Breast epithelium (tissue), 4 donors: ENCODE data around the gene MMD2. TPM values are rescaled to one million over a fixed set of nuclear protein-coding genes. Genes with fewer than 3 reads are reported as not detected.

Experiments used
- DNase-seq, 2 donors: peaks; one replicate each; pipeline ENCODE4 v3.0.0-alpha.2; 2019; ENCODE audit warnings: low spot score in 2 of 2
- H3K27ac ChIP-seq, 2 donors: fragments of 200-600 bp; sonication (generic) in 1 of 2; one replicate each; pipeline ENCODE4 v1.5.1; 2016 to 2019; ENCODE audit warnings: mild to moderate bottlenecking in 1 of 2
- H3K27me3 ChIP-seq, 2 donors: fragments of 200-600 bp; sonication (generic) in 1 of 2; one replicate each; pipeline versions ENCODE4 v1.5.1 to v1.6.0; 2017 to 2019; ENCODE audit warnings: control low read depth in 1 of 2, mild to moderate bottlenecking in 1 of 2
- H3K36me3 ChIP-seq: fragments of 200-600 bp; one replicate; pipeline ENCODE4 v1.5.1; 2019
- H3K4me1 ChIP-seq, 2 donors: fragments of 200-600 bp; sonication (generic); one replicate each; pipeline ENCODE4 v1.5.1; 2016 to 2019; ENCODE audit warnings: control low read depth in 1 of 2
- H3K4me3 ChIP-seq, 3 donors: fragments of 200-600 bp; sonication (generic); 1 replicate in 2 of 3; 2 replicates in 1 of 3; pipeline ENCODE4 v1.5.1; 2016 to 2019; ENCODE audit warnings: mild to moderate bottlenecking in 3 of 3, moderate library complexity in 2 of 3
- H3K9me3 ChIP-seq, 2 donors: fragments of 200-600 bp; sonication (generic) in 1 of 2; one replicate each; pipeline ENCODE4 v1.5.1; 2016 to 2019; ENCODE audit warnings: control low read depth in 1 of 2
- POLR2A ChIP-seq: fragments of 450-650 bp; IDR thresholded peaks from one replicate; pipeline ENCODE4 v1.6.1; 2016; ENCODE audit warnings: antibody characterized with exemption, mild to moderate bottlenecking, moderate library complexity
- POLR2AphosphoS5 ChIP-seq, 3 donors: sonication (generic); formaldehyde crosslinking; IDR thresholded peaks; one replicate each; pipeline ENCODE4 v1.6.1; 2017; ENCODE audit warnings: antibody characterized with exemption in 3 of 3
- intact Hi-C: fragments of 100-400 bp; cut with DNase I; formaldehyde crosslinking; loops from one replicate; pipeline ENCODE4 v1.15.1; 2023; ENCODE audit warnings: low total_unique reads
- total RNA-seq, 3 donors: library from RNA; depleted of rRNA; stranded (reverse); fragments of >200 nt; gene quantifications; one replicate each; pipeline ENCODE4 v1.1.0, GENCODE V29; 2016
- TF ChIP-seq, protein P1 (sequence below), 3 donors: fragments of 450-650 bp; IDR thresholded peaks; one replicate each; pipeline ENCODE4 v1.5.1; 2016 to 2017; ENCODE audit warnings: antibody characterized with exemption in 3 of 3, mild to moderate bottlenecking in 3 of 3, moderate library complexity in 3 of 3

MMD2 gene
- total RNA-seq, 3 donors from 2014 or later, result not detected

- peak in 1 of 2 donors; percentile 34 for DNase-seq
- intact Hi-C loops, result no loop called here
- Histone ChIP-seq H3K4me3 (peak overlapping the region; percentile 20 to 44 (median 23)), H3K9me3 (no peaks in the 10 kb centered on the region), H3K36me3 (no peaks in the 10 kb centered on the region), H3K27me3 (peaks cover 0 to 8% of the 10 kb centered on the region in 2 donors), H3K27ac (peak overlapping the region; percentile 64 to 75), H3K4me1 (peaks cover 4 to 9% of the 10 kb centered on the region in 2 donors)
- no peak for TF ChIP-seq POLR2AphosphoS5 (IDR thresholded peaks at IDR 0.05)
- TF ChIP-seq, protein P1, sequence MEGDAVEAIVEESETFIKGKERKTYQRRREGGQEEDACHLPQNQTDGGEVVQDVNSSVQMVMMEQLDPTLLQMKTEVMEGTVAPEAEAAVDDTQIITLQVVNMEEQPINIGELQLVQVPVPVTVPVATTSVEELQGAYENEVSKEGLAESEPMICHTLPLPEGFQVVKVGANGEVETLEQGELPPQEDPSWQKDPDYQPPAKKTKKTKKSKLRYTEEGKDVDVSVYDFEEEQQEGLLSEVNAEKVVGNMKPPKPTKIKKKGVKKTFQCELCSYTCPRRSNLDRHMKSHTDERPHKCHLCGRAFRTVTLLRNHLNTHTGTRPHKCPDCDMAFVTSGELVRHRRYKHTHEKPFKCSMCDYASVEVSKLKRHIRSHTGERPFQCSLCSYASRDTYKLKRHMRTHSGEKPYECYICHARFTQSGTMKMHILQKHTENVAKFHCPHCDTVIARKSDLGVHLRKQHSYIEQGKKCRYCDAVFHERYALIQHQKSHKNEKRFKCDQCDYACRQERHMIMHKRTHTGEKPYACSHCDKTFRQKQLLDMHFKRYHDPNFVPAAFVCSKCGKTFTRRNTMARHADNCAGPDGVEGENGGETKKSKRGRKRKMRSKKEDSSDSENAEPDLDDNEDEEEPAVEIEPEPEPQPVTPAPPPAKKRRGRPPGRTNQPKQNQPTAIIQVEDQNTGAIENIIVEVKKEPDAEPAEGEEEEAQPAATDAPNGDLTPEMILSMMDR (IDR thresholded peaks at IDR 0.05), result no peak
- no peak for TF ChIP-seq POLR2A
These were observed 79.4 kb downstream of the MMD2 start for GRCh38 chr7:4879396-4880081.

DNA sequence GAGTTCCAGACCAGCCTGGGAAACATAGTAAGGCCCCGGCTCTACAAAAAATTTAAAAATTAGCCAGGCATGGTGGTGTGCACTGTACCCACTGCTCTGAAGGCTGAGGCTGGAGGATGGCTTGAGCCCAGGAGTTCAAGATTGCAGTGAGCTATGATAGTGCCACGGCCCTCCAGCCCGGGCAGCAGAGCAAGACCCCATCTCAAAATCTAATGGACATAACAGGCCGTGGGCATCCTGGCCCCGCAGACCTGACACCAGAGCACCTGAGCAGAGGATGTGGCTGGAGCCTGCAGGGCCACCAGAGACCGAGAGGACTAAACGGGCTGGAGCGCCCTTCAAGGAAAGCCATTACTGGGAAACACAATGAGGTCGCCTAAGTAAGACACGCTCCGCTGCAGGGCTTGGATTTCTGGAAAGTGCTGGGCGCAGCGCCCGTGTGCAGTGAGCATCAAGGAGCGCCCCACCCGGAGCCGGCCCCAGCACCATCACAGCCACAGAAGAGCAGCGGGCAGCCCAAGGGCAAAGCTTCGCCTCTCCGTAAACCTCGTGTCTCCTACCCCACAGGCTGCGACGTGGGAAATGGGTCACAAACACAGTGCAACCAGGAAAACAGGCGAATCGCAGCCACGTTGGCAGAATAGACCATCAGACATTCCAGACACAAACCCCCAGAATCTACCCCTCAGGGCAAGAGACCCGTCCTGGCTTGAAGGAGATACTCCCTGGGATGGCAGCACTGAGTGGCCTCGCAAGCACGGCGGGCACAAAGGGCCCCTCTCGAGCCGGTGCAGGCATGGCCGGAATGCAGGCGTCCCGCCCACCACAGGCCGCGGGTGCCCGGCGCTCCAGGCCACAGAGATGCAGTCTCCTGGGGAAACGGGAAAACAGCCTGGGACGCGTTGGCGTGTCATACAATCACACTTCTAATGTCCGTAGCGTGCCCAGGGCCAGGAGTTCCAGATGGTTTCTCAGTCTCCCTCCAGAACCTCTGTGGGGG is 80.4 kb downstream of the MMD2 start:
- peak overlapping the region; percentile 64 to 75 for H3K27ac ChIP-seq
- H3K36me3 ChIP-seq, result no peaks in the 10 kb centered on the region
- TF ChIP-seq, protein P1 (IDR thresholded peaks at IDR 0.05), result no peak
- TF ChIP-seq POLR2A (no peak), POLR2AphosphoS5 (IDR thresholded peaks at IDR 0.05) (no peak)
- H3K9me3 ChIP-seq, result no peaks in the 10 kb centered on the region
- H3K27me3 ChIP-seq, result peaks cover 0 to 1% of the 10 kb centered on the region in 2 donors
- H3K4me1 ChIP-seq, result peaks cover 4 to 8% of the 10 kb centered on the region in 2 donors
- DNase-seq, result peak; percentile 48 to 71
- H3K4me3 ChIP-seq, result peak overlapping the region in 2 of 3 donors; percentile 23 to 44
- intact Hi-C loops, result no loop called here

- intact Hi-C loops, result no loop called here
- TF ChIP-seq, protein P1 (IDR thresholded peaks at IDR 0.05), result no peak
- TF ChIP-seq POLR2AphosphoS5 (IDR thresholded peaks at IDR 0.05), result no peak
- TF ChIP-seq POLR2A, result no peak
- H3K4me3 ChIP-seq, result no peak overlapping the region
- peak in 1 of 2 donors; percentile 38 for DNase-seq
- no peaks in the 10 kb centered on the region for H3K9me3 ChIP-seq
- H3K4me1 ChIP-seq, result no peaks in the 10 kb centered on the region
- H3K27ac ChIP-seq, result no peak overlapping the region
- H3K27me3 ChIP-seq, result no peaks in the 10 kb centered on the region
- H3K36me3 ChIP-seq, result no peaks in the 10 kb centered on the region
These were observed 82.4 kb downstream of the MMD2 start for GRCh38 chr7:4876586-4876985.

DNA sequence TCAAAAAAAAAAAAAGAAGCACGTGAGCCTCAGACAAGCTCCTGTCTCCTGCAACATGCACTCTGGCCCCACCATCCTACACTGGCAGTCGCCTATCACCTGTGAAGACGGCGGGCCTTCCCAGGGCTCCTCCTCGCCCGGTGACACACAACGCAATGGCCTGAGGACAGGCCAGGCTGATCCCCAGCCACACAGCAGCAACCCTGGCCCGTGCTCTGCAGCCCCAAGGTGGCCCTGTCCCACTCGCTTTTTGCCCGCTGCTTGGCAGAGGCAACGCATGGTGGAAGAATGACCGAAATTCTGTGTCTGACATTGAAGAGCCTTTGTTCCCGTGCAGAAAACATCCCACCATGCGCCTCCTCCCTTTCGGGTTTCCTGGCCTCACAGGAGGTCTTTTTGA is 83.6 kb downstream of the MMD2 start:
- Histone ChIP-seq H3K4me3 (no peak overlapping the region), H3K9me3 (no peaks in the 10 kb centered on the region), H3K27me3 (no peaks in the 10 kb centered on the region), H3K27ac (no peak overlapping the region), H3K4me1 (no peaks in the 10 kb centered on the region), H3K36me3 (no peaks in the 10 kb centered on the region)
- intact Hi-C loops, result no loop called here
- no peak for DNase-seq
- TF ChIP-seq POLR2AphosphoS5 (IDR thresholded peaks at IDR 0.05) (no peak), POLR2A (no peak)
- TF ChIP-seq, protein P1 (IDR thresholded peaks at IDR 0.05), result no peak
